Right atrium auricular region (tissue), 2 donors: Measurements from ENCODE around the gene NLRP4. TPM values are rescaled to one million over a fixed set of nuclear protein-coding genes. Genes with fewer than 3 reads are reported as not detected.

Experiments
- DNase-seq: peaks from one replicate; pipeline ENCODE4 v3.0.0-alpha.2; 2019; ENCODE audit warnings: low spot score
- H3K27ac ChIP-seq, 2 donors: fragments of 200-600 bp; sonication (generic); 1 replicate in 1 of 2; 2 replicates in 1 of 2; pipeline ENCODE4 v1.5.1; 2016 to 2019
- H3K27me3 ChIP-seq, 2 donors: fragments of 200-600 bp; sonication (generic); one replicate each; pipeline versions ENCODE4 v1.5.1 to v1.6.0; 2017 to 2019
- H3K36me3 ChIP-seq: fragments of 200-600 bp; sonication (generic); one replicate; pipeline ENCODE4 v1.5.1; 2016
- H3K4me1 ChIP-seq, 2 donors: fragments of 200-600 bp; sonication (generic); one replicate each; pipeline versions ENCODE4 v1.5.1 to v1.6.0; 2017 to 2019
- H3K4me3 ChIP-seq, 2 donors: fragments of 200-600 bp; sonication (generic); 1 replicate in 1 of 2; 2 replicates in 1 of 2; pipeline ENCODE4 v1.5.1; 2017 to 2019; ENCODE audit warnings: mild to moderate bottlenecking in 1 of 2, moderate library complexity in 1 of 2
- H3K9me3 ChIP-seq, 2 donors: fragments of 200-600 bp; sonication (generic); one replicate each; pipeline ENCODE4 v1.5.1; 2019
- total RNA-seq, 2 donors: library from RNA; depleted of rRNA; stranded (reverse); fragments of >200 nt; gene quantifications; one replicate each; pipeline ENCODE4 v1.1.0, GENCODE V29; 2016
- TF ChIP-seq, protein P1 (sequence below), 2 donors: fragments of 200-600 bp; sonication (generic); IDR thresholded peaks; one replicate each; pipeline ENCODE4 v1.5.1; 2019; ENCODE audit warnings: antibody characterized with exemption in 2 of 2

NLRP4 gene
- total RNA-seq, 2 donors from 2014 or later: not detected

DNA sequence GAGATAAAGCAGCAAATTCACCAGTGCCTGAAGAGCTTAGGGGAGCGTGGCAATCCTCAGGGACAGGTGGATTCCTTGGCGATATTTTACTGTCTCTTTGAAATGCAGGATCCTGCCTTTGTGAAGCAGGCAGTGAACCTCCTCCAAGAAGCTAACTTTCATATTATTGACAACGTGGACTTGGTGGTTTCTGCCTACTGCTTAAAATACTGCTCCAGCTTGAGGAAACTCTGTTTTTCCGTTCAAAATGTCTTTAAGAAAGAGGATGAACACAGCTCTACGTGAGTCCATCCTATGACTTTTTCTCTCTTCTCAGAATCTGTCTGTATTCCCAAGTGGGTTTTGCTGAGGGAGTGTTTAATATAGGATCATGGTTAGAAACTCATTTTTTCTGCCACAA is 22.6 kb downstream of the NLRP4 start:
- no peak for DNase-seq
- no peaks in the 10 kb centered on the region for H3K36me3 ChIP-seq
- no peaks in the 10 kb centered on the region for H3K9me3 ChIP-seq
- H3K4me3 ChIP-seq: no peak overlapping the region
- no peaks in the 10 kb centered on the region for H3K27me3 ChIP-seq
- H3K4me1 ChIP-seq: no peaks in the 10 kb centered on the region
- TF ChIP-seq, protein P1, sequence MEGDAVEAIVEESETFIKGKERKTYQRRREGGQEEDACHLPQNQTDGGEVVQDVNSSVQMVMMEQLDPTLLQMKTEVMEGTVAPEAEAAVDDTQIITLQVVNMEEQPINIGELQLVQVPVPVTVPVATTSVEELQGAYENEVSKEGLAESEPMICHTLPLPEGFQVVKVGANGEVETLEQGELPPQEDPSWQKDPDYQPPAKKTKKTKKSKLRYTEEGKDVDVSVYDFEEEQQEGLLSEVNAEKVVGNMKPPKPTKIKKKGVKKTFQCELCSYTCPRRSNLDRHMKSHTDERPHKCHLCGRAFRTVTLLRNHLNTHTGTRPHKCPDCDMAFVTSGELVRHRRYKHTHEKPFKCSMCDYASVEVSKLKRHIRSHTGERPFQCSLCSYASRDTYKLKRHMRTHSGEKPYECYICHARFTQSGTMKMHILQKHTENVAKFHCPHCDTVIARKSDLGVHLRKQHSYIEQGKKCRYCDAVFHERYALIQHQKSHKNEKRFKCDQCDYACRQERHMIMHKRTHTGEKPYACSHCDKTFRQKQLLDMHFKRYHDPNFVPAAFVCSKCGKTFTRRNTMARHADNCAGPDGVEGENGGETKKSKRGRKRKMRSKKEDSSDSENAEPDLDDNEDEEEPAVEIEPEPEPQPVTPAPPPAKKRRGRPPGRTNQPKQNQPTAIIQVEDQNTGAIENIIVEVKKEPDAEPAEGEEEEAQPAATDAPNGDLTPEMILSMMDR (IDR thresholded peaks at IDR 0.05): no peak
- no peak overlapping the region for H3K27ac ChIP-seq

DNA sequence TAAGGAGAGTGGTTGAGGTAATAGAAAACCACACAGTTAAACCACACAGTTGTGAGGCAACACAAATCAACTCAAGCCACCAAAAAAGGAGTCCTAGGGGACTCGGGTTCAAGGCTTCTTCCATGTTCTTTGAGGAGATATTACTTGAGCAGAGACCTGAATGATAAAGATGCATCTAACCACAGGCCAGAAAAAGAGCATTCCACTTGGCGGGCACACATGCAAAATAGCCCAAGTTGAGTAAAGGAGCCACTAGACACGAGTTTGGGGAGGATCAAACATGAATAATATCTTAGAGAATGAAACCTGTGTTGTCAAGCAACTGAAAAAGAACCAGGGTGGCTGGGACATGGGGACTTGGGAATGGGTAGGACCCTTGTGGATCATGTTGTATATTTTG is 30.2 kb downstream of the NLRP4 start:
- Histone ChIP-seq H3K27me3 (no peaks in the 10 kb centered on the region), H3K4me1 (no peaks in the 10 kb centered on the region), H3K4me3 (no peak overlapping the region), H3K27ac (no peak overlapping the region), H3K36me3 (no peaks in the 10 kb centered on the region), H3K9me3 (peaks cover 0 to 8% of the 10 kb centered on the region in 2 donors)
- TF ChIP-seq, protein P1 (IDR thresholded peaks at IDR 0.05): no peak
- DNase-seq: no peak

DNA sequence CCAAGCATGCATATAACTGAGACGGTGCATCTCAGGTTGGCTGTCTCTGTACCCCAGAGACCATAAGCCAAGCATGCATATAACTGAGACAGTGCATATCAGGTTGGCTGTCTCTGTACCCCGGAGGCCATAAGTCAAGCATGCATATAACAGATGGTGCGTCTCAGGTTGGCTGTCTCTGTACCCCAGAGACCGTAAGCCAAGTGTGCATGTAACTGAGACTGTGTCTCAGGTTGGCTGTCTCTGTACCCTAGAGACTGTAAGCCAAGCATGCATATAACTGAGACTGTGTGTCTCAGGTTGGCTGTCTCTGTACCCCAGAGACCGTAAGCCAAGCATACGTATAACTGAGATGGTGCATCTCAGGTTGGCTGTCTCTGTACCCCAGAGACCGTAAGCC is 30.8 kb downstream of the NLRP4 start:
- H3K4me3 ChIP-seq: no peak overlapping the region
- no peaks in the 10 kb centered on the region for H3K27me3 ChIP-seq
- H3K9me3 ChIP-seq: peaks cover 0 to 8% of the 10 kb centered on the region in 2 donors
- TF ChIP-seq, protein P1 (IDR thresholded peaks at IDR 0.05): no peak
- H3K36me3 ChIP-seq: no peaks in the 10 kb centered on the region
- H3K4me1 ChIP-seq: no peaks in the 10 kb centered on the region
- no peak overlapping the region for H3K27ac ChIP-seq
- no peak for DNase-seq

DNA sequence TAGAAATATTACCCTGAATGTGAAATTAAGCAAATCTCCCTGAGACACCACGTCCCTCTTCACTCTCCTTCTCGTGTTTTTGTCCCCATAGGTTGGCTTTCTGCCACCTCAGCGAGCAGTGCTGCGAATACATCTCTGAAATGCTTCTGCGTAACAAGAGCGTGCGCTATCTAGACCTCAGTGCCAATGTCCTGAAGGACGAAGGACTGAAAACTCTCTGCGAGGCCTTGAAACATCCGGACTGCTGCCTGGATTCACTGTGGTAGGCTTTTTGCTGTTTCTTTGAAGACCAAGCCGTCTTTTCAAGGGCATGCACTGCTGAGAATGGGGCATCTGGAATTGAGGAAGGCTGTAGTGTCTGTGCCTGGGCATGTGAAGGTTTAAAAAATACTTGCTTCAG is 34.4 kb downstream of the NLRP4 start:
- DNase-seq: no peak
- TF ChIP-seq, protein P1 (IDR thresholded peaks at IDR 0.05): no peak
- H3K9me3 ChIP-seq: peaks cover 0 to 5% of the 10 kb centered on the region in 2 donors

DNA sequence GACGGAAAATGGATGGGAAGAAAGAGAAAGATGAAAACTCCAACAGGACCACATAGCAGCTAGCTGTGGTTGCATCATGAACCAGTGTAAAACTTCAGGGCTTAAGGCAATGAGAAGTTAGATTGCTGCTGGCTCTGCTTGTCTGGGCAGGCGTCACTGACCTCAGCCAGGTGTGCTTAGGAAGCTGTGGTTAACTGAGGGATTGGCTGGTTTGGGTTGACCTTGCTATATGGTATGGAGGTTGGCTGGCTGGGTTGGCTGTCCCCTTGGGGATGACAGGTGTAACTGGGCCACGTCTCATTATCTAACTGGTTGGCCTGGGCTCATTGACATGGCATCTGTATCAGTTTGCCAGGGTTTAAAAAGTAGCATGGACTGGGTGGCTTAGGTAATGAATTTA is 40.9 kb downstream of the NLRP4 start:
- H3K4me1 ChIP-seq: no peaks in the 10 kb centered on the region
- DNase-seq: no peak
- no peak overlapping the region for H3K27ac ChIP-seq
- no peaks in the 10 kb centered on the region for H3K27me3 ChIP-seq
- H3K9me3 ChIP-seq: peaks cover 0 to 14% of the 10 kb centered on the region in 2 donors
- TF ChIP-seq, protein P1 (IDR thresholded peaks at IDR 0.05): no peak
- no peak overlapping the region for H3K4me3 ChIP-seq
- no peaks in the 10 kb centered on the region for H3K36me3 ChIP-seq

More for the DNA sequence above, 34.4 kb downstream of the NLRP4 start:
- Histone ChIP-seq H3K4me1 (no peaks in the 10 kb centered on the region), H3K4me3 (no peak overlapping the region), H3K27me3 (no peaks in the 10 kb centered on the region), H3K36me3 (no peaks in the 10 kb centered on the region), H3K27ac (no peak overlapping the region)

DNA sequence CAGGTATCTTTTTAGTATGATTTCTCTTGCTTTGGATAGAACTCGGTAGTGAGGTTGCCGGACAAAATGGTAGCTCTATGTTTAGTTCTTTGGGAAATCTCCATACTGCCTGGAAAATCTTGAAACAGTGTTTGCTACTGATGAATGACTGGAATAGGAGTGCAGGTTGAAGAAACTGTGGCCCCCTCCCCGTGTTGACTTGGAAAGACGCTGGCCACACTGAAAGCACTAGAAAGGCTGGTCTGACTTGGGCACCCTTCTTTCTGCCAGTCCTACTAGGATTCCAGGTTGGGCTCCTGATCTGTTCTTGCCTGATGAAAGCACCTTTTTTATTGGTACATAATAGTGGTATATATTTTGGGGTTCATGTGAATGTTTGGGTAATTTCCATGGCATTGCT is 46.3 kb downstream of the NLRP4 start:
- Histone ChIP-seq H3K4me1 (no peaks in the 10 kb centered on the region), H3K27ac (no peak overlapping the region), H3K9me3 (peaks cover 0 to 9% of the 10 kb centered on the region in 2 donors), H3K36me3 (no peaks in the 10 kb centered on the region), H3K4me3 (no peak overlapping the region), H3K27me3 (no peaks in the 10 kb centered on the region)
- no peak for DNase-seq
- TF ChIP-seq, protein P1 (IDR thresholded peaks at IDR 0.05): no peak
